T-helper 2 cell treated with Interferon-gamma antibody and Interleukin-4, amounts not matched to agents 5 μg/mL and 100 μg/mL, for 36 hours (primary cell): Measurements from ENCODE around the gene GATAD2B.

Experiments
- DNase-seq: peaks from one replicate; pipeline ENCODE4 v3.0.0; 2021; ENCODE audit warnings: low spot score
- H3K27ac Mint-ChIP-seq: one replicate; pipeline ENCODE4 v1.8.0; 2021; ENCODE audit warnings: mild to moderate bottlenecking, mixed read lengths
- H3K27me3 Mint-ChIP-seq: one replicate; pipeline ENCODE4 v1.8.0; 2021; ENCODE audit warnings: low read depth, mixed read lengths
- H3K36me3 Mint-ChIP-seq: one replicate; pipeline ENCODE4 v1.8.0; 2021; ENCODE audit warnings: low read depth, mixed read lengths
- H3K4me1 Mint-ChIP-seq: one replicate; pipeline ENCODE4 v1.8.0; 2021; ENCODE audit warnings: low read depth, mixed read lengths
- H3K4me3 Mint-ChIP-seq: one replicate; pipeline ENCODE4 v1.8.0; 2022; ENCODE audit warnings: mild to moderate bottlenecking, moderate library complexity, mixed read lengths
- H3K9me3 Mint-ChIP-seq: one replicate; pipeline ENCODE4 v1.8.0; 2021; ENCODE audit warnings: mixed read lengths

GATAD2B gene

GRCh38 chr1:153944005-153944826, 21.4 kb upstream of the GATAD2B start:
- Mint-ChIP-seq H3K27me3 (no peaks in the 10 kb centered on the region), H3K4me3 (peak overlapping the region; percentile 94), H3K4me1 (peaks cover 11% of the 10 kb centered on the region), H3K9me3 (no peaks in the 10 kb centered on the region), H3K36me3 (peaks cover 67% of the 10 kb centered on the region), H3K27ac (peak overlapping the region; percentile 97)
- DNase-seq: no peak

GRCh38 chr1:153942766-153943549, 20.2 kb upstream of the GATAD2B start:
- Mint-ChIP-seq H3K36me3 (peaks cover 62% of the 10 kb centered on the region), H3K9me3 (no peaks in the 10 kb centered on the region), H3K27ac (no peak overlapping the region), H3K4me3 (no peak overlapping the region), H3K4me1 (peaks cover 11% of the 10 kb centered on the region), H3K27me3 (no peaks in the 10 kb centered on the region)
- no peak for DNase-seq

GRCh38 chr1:153941826-153942725, 19.3 kb upstream of the GATAD2B start:
- H3K36me3 Mint-ChIP-seq: peaks cover 62% of the 10 kb centered on the region
- peaks cover 11% of the 10 kb centered on the region for H3K4me1 Mint-ChIP-seq
- no peaks in the 10 kb centered on the region for H3K9me3 Mint-ChIP-seq
- DNase-seq: no peak
- H3K4me3 Mint-ChIP-seq: no peak overlapping the region
- H3K27ac Mint-ChIP-seq: no peak overlapping the region
- no peaks in the 10 kb centered on the region for H3K27me3 Mint-ChIP-seq

GRCh38 chr1:153940756-153941155, 18.0 kb upstream of the GATAD2B start:
- H3K36me3 Mint-ChIP-seq: peaks cover 70% of the 10 kb centered on the region
- peaks cover 11% of the 10 kb centered on the region for H3K4me1 Mint-ChIP-seq
- no peaks in the 10 kb centered on the region for H3K9me3 Mint-ChIP-seq
- no peak overlapping the region for H3K27ac Mint-ChIP-seq
- DNase-seq: no peak
- no peak overlapping the region for H3K4me3 Mint-ChIP-seq
- no peaks in the 10 kb centered on the region for H3K27me3 Mint-ChIP-seq

- H3K27me3 Mint-ChIP-seq: no peaks in the 10 kb centered on the region
- no peak overlapping the region for H3K27ac Mint-ChIP-seq
- H3K4me3 Mint-ChIP-seq: no peak overlapping the region
- no peaks in the 10 kb centered on the region for H3K9me3 Mint-ChIP-seq
- no peak for DNase-seq
- H3K4me1 Mint-ChIP-seq: peaks cover 3% of the 10 kb centered on the region
- peaks cover 72% of the 10 kb centered on the region for H3K36me3 Mint-ChIP-seq
Measured at GRCh38 chr1:153939476-153939875, 16.7 kb upstream of the GATAD2B start.

- H3K27me3 Mint-ChIP-seq: no peaks in the 10 kb centered on the region
- H3K27ac Mint-ChIP-seq: no peak overlapping the region
- no peak overlapping the region for H3K4me3 Mint-ChIP-seq
- H3K4me1 Mint-ChIP-seq: no peaks in the 10 kb centered on the region
- H3K9me3 Mint-ChIP-seq: no peaks in the 10 kb centered on the region
- peaks cover 72% of the 10 kb centered on the region for H3K36me3 Mint-ChIP-seq
- DNase-seq: no peak
Measured at GRCh38 chr1:153938996-153939395, 16.2 kb upstream of the GATAD2B start.

GRCh38 chr1:153937331-153937730, 14.6 kb upstream of the GATAD2B start:
- Mint-ChIP-seq H3K27ac (no peak overlapping the region), H3K4me1 (no peaks in the 10 kb centered on the region), H3K27me3 (no peaks in the 10 kb centered on the region), H3K36me3 (peaks cover 66% of the 10 kb centered on the region), H3K9me3 (no peaks in the 10 kb centered on the region), H3K4me3 (no peak overlapping the region)
- no peak for DNase-seq

GRCh38 chr1:153936011-153936802, 13.4 kb upstream of the GATAD2B start:
- no peak for DNase-seq
- H3K27ac Mint-ChIP-seq: no peak overlapping the region
- H3K9me3 Mint-ChIP-seq: no peaks in the 10 kb centered on the region
- no peak overlapping the region for H3K4me3 Mint-ChIP-seq
- no peaks in the 10 kb centered on the region for H3K27me3 Mint-ChIP-seq
- peaks cover 62% of the 10 kb centered on the region for H3K36me3 Mint-ChIP-seq
- H3K4me1 Mint-ChIP-seq: no peaks in the 10 kb centered on the region

- Mint-ChIP-seq H3K27me3 (no peaks in the 10 kb centered on the region), H3K9me3 (no peaks in the 10 kb centered on the region), H3K36me3 (peaks cover 59% of the 10 kb centered on the region), H3K4me3 (no peak overlapping the region), H3K4me1 (no peaks in the 10 kb centered on the region), H3K27ac (no peak overlapping the region)
- DNase-seq: no peak
Measured at GRCh38 chr1:153934746-153935145, 12.0 kb upstream of the GATAD2B start.

GRCh38 chr1:153933955-153934354, 11.2 kb upstream of the GATAD2B start:
- Mint-ChIP-seq H3K4me1 (no peaks in the 10 kb centered on the region), H3K4me3 (no peak overlapping the region), H3K36me3 (peaks cover 57% of the 10 kb centered on the region), H3K27me3 (no peaks in the 10 kb centered on the region), H3K27ac (no peak overlapping the region), H3K9me3 (no peaks in the 10 kb centered on the region)
- no peak for DNase-seq

GRCh38 chr1:153933430-153933829, 10.7 kb upstream of the GATAD2B start:
- no peak for DNase-seq
- no peak overlapping the region for H3K27ac Mint-ChIP-seq
- H3K36me3 Mint-ChIP-seq: peaks cover 60% of the 10 kb centered on the region
- H3K4me3 Mint-ChIP-seq: no peak overlapping the region
- no peaks in the 10 kb centered on the region for H3K9me3 Mint-ChIP-seq
- H3K27me3 Mint-ChIP-seq: no peaks in the 10 kb centered on the region
- no peaks in the 10 kb centered on the region for H3K4me1 Mint-ChIP-seq

GRCh38 chr1:153932156-153933131, 9.7 kb upstream of the GATAD2B start:
- Mint-ChIP-seq H3K4me3 (no peak overlapping the region), H3K27me3 (no peaks in the 10 kb centered on the region), H3K27ac (no peak overlapping the region), H3K9me3 (no peaks in the 10 kb centered on the region), H3K36me3 (peaks cover 59% of the 10 kb centered on the region), H3K4me1 (peaks cover 3% of the 10 kb centered on the region)
- no peak for DNase-seq
